ENCODE measurements around the gene NUP155. TPM values are rescaled to one million over a fixed set of nuclear protein-coding genes. Genes with fewer than 3 reads are reported as not detected.
"Not testable (repeated sequence)": the region's sequence is repeated elsewhere in the genome, so short reads cannot be mapped to it uniquely, and the experiment has no call there.

The NUP155 gene
- polyA plus RNA-seq, 6 donors from 2014 or later: 15.3 to 29.2 (median 24.8) TPM

DNA sequence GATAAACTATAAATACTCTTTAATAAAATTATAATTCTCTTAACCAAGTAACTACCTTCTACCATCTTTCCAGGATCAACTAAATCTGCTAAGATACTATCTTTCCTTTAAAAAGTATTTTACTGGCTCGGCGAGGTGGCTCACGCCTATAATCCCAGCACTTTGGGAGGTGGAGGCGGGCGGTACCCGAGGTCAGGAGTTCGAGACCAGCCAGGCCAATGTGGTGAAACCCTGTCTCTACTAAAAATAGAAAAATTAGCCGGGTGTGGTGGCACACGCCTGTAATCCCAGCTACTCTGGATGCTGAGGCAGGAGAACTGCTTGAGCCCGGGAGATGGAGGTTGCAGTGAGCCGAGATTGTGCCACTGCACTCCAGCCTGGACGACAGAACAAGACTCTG, 36.2 kb downstream of the NUP155 start:
- not testable (repeated sequence) for H3K4me3 Mint-ChIP-seq; H3K27me3 Mint-ChIP-seq; H3K36me3 Mint-ChIP-seq; H3K4me1 Mint-ChIP-seq; DNase-seq; ATAC-seq (ENCODE audit: low read depth in 2 of 2); H3K9me3 Mint-ChIP-seq
- H3K27ac Mint-ChIP-seq: peak overlapping the region in 1 of 6 donors; percentile 60

GRCh38 chr5:37326536-37326935, 44.4 kb downstream of the NUP155 start:
- H3K27ac Mint-ChIP-seq: peak overlapping the region in 1 of 6 donors; percentile 92
- ATAC-seq (ENCODE audit: low read depth in 2 of 2) (no peak), DNase-seq (no peak)
- H3K4me1 Mint-ChIP-seq: no peaks in the 10 kb centered on the region
- peaks cover 8 to 22% of the 10 kb centered on the region in 2 donors for H3K36me3 Mint-ChIP-seq
- H3K27me3 Mint-ChIP-seq: no peaks in the 10 kb centered on the region
- H3K9me3 Mint-ChIP-seq: no peaks in the 10 kb centered on the region
- no peak overlapping the region for H3K4me3 Mint-ChIP-seq

DNA sequence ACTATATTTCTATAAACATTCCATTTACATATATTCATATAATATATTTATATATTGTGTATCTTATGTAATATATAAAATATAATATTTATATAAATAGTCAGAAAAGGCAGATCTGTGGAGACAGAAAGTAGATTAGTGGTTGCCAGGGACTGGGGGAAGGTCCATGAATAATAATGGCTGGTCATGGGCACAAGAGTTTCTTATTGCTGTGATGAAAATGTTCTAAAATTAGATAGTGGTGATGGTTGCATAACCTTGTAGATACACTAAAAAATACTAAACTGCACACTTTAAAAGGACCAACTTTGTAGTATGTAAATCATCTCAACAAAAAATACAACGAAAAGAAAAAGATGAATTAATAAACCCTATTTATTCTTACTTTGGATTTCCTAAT, 47.3 kb downstream of the NUP155 start:
- Mint-ChIP-seq H3K9me3 (no peaks in the 10 kb centered on the region), H3K4me3 (no peak overlapping the region), H3K27me3 (no peaks in the 10 kb centered on the region), H3K36me3 (peaks cover 25 to 31% of the 10 kb centered on the region in 2 donors), H3K27ac (no peak overlapping the region), H3K4me1 (peaks cover 0 to under 1% (median 0%) of the 10 kb centered on the region in 3 donors)
- ATAC-seq (ENCODE audit: low read depth in 2 of 2) (no peak), DNase-seq (no peak)

- peaks cover 0 to 10% (median 4%) of the 10 kb centered on the region in 3 donors for H3K4me1 Mint-ChIP-seq
- ATAC-seq (ENCODE audit: low read depth in 2 of 2) (no peak), DNase-seq (no peak)
- H3K27ac Mint-ChIP-seq: no peak overlapping the region
- no peaks in the 10 kb centered on the region for H3K27me3 Mint-ChIP-seq
- H3K4me3 Mint-ChIP-seq: no peak overlapping the region
- peaks cover 29 to 38% of the 10 kb centered on the region in 2 donors for H3K36me3 Mint-ChIP-seq
- H3K9me3 Mint-ChIP-seq: no peaks in the 10 kb centered on the region
Observed at GRCh38 chr5:37319037-37319782, 51.7 kb downstream of the NUP155 start.

- ATAC-seq (ENCODE audit: low read depth in 2 of 2): no peak
- H3K9me3 Mint-ChIP-seq: no peaks in the 10 kb centered on the region
- no peak for DNase-seq
- H3K27me3 Mint-ChIP-seq: no peaks in the 10 kb centered on the region
- peaks cover 0 to 10% (median 4%) of the 10 kb centered on the region in 3 donors for H3K4me1 Mint-ChIP-seq
- H3K36me3 Mint-ChIP-seq: peaks cover 39 to 45% of the 10 kb centered on the region in 2 donors
- H3K4me3 Mint-ChIP-seq: no peak overlapping the region
- H3K27ac Mint-ChIP-seq: no peak overlapping the region
Observed at GRCh38 chr5:37316027-37316426, 54.9 kb downstream of the NUP155 start.

- no peak for ATAC-seq (ENCODE audit: low read depth in 2 of 2)
- DNase-seq: no peak
- Mint-ChIP-seq H3K27ac (no peak overlapping the region), H3K9me3 (no peaks in the 10 kb centered on the region), H3K4me3 (no peak overlapping the region), H3K4me1 (no peaks in the 10 kb centered on the region), H3K36me3 (peaks cover 8 to 34% of the 10 kb centered on the region in 2 donors), H3K27me3 (no peaks in the 10 kb centered on the region)
Observed at GRCh38 chr5:37310360-37310759, 60.5 kb downstream of the NUP155 start.

GRCh38 chr5:37308793-37309192, 62.1 kb downstream of the NUP155 start:
- ATAC-seq (ENCODE audit: low read depth in 2 of 2) (no peak), DNase-seq (no peak)
- no peaks in the 10 kb centered on the region for H3K27me3 Mint-ChIP-seq
- peaks cover 9 to 36% of the 10 kb centered on the region in 2 donors for H3K36me3 Mint-ChIP-seq
- H3K9me3 Mint-ChIP-seq: no peaks in the 10 kb centered on the region
- H3K27ac Mint-ChIP-seq: peak overlapping the region in 1 of 6 donors; percentile 30
- H3K4me1 Mint-ChIP-seq: no peaks in the 10 kb centered on the region
- no peak overlapping the region for H3K4me3 Mint-ChIP-seq

DNA sequence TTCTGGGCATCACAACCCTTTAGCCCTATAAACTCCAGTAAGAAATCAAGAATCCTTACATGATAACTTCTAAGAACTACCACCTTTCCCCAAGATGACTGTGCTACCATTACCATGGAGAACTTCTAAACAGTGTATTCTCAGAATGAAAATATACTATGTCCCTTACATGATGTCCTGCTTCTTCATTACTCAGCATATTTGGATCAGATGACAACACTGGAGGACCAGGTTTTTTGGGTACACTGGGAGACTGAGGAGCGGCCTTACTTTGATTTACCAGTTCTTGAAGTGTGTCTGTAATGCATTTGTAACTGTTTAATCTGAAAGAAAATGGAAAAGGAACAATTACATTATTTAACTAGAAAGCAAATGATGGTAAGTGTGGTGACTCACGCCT, 66.0 kb downstream of the NUP155 start:
- no peak for DNase-seq
- Mint-ChIP-seq H3K27ac (no peak overlapping the region), H3K9me3 (no peaks in the 10 kb centered on the region), H3K4me3 (no peak overlapping the region), H3K36me3 (peaks cover 17 to 25% of the 10 kb centered on the region in 2 donors), H3K27me3 (no peaks in the 10 kb centered on the region), H3K4me1 (no peaks in the 10 kb centered on the region)
- ATAC-seq (ENCODE audit: low read depth in 2 of 2): no peak

DNA sequence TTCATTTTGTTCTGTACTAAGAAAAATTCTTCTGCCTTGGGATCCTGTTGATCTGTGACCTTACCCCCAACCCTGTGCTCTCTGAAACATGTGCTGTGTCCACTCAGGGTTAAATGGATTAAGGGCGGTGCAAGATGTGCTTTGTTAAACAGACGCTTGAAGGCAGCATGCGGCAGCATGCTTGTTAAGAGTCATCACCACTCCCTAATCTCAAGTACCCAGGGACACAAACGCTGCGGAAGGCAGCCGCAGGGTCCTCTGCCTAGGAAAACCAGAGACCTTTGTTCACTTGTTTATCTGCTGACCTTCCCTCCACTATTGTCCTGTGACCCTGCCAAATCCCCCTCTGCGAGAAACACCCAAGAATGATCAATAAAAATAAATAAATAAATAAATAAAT, 74.6 kb downstream of the NUP155 start:
- not testable (repeated sequence) for DNase-seq; H3K27me3 Mint-ChIP-seq; H3K4me1 Mint-ChIP-seq; H3K4me3 Mint-ChIP-seq; H3K27ac Mint-ChIP-seq; H3K9me3 Mint-ChIP-seq; ATAC-seq (ENCODE audit: low read depth in 2 of 2)
- H3K36me3 Mint-ChIP-seq: peaks cover 16 to 34% of the 10 kb centered on the region in 2 donors

DNA sequence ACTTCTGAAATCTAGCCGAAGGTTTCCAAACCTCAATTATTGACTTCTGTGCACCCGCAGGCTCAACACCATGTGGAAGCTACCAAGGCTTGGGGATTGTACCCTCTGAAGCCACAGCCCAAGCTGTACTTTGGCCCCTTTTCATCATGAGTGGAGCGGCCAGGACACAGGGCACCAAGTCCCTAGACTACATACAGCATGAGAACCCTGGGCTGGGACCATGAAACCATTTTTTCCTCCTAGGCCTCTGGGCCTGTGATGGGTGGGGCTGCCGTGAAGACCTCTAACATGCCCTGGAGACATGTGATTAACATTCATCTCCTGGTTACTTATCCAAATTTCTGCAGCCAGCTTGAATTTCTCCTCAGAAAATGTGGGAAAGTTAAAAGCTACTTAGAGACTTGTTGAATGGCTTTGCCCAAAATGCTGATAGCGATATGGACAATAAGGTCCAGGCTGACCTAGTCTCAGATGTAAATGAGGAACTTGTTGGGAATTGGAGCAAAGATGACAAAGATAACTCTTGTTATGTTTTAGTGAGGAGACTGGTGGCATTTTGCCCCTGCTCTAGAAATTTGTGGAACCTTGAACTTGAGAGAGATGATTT, 87.6 kb downstream of the NUP155 start:
- no peak for ATAC-seq (ENCODE audit: low read depth in 2 of 2)
- Mint-ChIP-seq H3K9me3 (peaks cover 5 to 54% (median 30%) of the 10 kb centered on the region in 7 donors), H3K27ac (no peak overlapping the region), H3K4me3 (no peak overlapping the region), H3K27me3 (peaks cover 0 to 6% (median 0%) of the 10 kb centered on the region in 3 donors), H3K36me3 (peaks cover 17 to 23% of the 10 kb centered on the region in 2 donors), H3K4me1 (no peaks in the 10 kb centered on the region)
- DNase-seq: no peak

GRCh38 chr5:37275511-37275910, 95.4 kb downstream of the NUP155 start:
- DNase-seq (no peak), ATAC-seq (ENCODE audit: low read depth in 2 of 2) (no peak)
- Mint-ChIP-seq H3K36me3 (peaks cover 9 to 17% of the 10 kb centered on the region in 2 donors), H3K4me3 (no peak overlapping the region), H3K4me1 (no peaks in the 10 kb centered on the region), H3K27ac (no peak overlapping the region), H3K9me3 (peaks cover 6 to 23% (median 14%) of the 10 kb centered on the region in 7 donors), H3K27me3 (no peaks in the 10 kb centered on the region)

GRCh38 chr5:37272511-37272910, 98.4 kb downstream of the NUP155 start:
- Mint-ChIP-seq H3K27ac (no peak overlapping the region), H3K27me3 (no peaks in the 10 kb centered on the region), H3K9me3 (peaks cover 4 to 15% (median 11%) of the 10 kb centered on the region in 7 donors)

DNA sequence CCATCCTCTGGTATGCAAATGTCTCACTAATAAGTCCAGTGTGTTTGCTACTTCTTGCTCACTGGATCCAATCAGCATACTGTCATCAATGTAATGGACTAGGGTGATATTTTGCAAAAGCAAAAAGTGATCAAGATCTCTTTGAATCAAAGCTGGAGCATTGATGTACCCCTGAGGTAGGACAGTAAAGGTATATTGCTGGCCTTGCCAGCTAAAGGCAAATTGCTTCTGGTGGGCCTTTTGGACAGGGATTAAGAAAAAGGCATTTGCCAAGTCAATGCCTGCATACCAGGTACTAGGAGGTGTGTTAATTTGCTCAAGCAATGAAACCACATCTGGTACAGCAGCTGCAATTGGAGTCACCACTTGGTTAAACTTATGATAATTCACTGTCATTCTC, 102.8 kb downstream of the NUP155 start:
- not testable (repeated sequence) for H3K4me3 Mint-ChIP-seq; ATAC-seq (ENCODE audit: low read depth in 2 of 2); H3K27ac Mint-ChIP-seq; H3K4me1 Mint-ChIP-seq; DNase-seq; H3K27me3 Mint-ChIP-seq
- H3K36me3 Mint-ChIP-seq: peaks cover 0 to 20% of the 10 kb centered on the region in 2 donors
- peaks cover 8 to 15% (median 11%) of the 10 kb centered on the region in 7 donors for H3K9me3 Mint-ChIP-seq

More at GRCh38 chr5:37272511-37272910, 98.4 kb downstream of the NUP155 start:
- H3K36me3 Mint-ChIP-seq: peaks cover 0 to 20% of the 10 kb centered on the region in 2 donors
- ATAC-seq (ENCODE audit: low read depth in 2 of 2) (no peak), DNase-seq (no peak)
- no peak overlapping the region for H3K4me3 Mint-ChIP-seq
- H3K4me1 Mint-ChIP-seq: no peaks in the 10 kb centered on the region

- no peaks in the 10 kb centered on the region for H3K36me3 Mint-ChIP-seq
- peaks cover 0 to 14% (median 10%) of the 10 kb centered on the region in 7 donors for H3K9me3 Mint-ChIP-seq
- H3K4me1 Mint-ChIP-seq: no peaks in the 10 kb centered on the region
- no peak for DNase-seq
- peak overlapping the region in 1 of 6 donors; percentile 75 for H3K27ac Mint-ChIP-seq
- no peak for ATAC-seq (ENCODE audit: low read depth in 2 of 2)
- H3K27me3 Mint-ChIP-seq: no peaks in the 10 kb centered on the region
- H3K4me3 Mint-ChIP-seq: no peak overlapping the region
Observed at GRCh38 chr5:37255774-37256358, 115.0 kb downstream of the NUP155 start.
